Measurements from ENCODE around the gene PDIA5. TPM values are rescaled to one million over a fixed set of nuclear protein-coding genes. Genes with fewer than 3 reads are reported as not detected.

Gene PDIA5
- total RNA-seq, 1 experiment from 2014 or later, result 24.3 TPM

DNA sequence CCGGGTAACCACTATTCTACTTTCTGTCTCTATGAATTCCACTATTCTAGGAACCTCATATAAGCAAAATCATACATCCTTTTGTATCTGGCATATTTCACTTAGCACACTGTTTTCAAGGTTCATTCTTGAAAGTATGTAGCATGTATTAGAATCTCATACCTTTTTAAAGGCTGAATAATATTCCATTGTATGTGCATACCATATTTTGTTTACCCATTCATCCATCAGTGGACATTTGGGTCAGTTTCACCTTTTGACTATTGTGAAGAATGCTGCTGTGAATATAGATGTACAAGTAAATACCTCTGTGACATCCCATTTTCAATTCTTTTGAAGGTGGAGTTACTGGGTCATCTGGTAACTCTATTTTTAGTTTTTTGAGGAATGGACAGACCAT, 98.3 kb downstream of the PDIA5 start:
- Histone ChIP-seq H3K27me3 (ENCODE audit: insufficient read depth, low read length) (no peaks in the 10 kb centered on the region), H3K79me2 (ENCODE audit: insufficient read depth, low read length) (no peaks in the 10 kb centered on the region), H4K91ac (ENCODE audit: insufficient read length, low read depth, low read length) (no peak overlapping the region), H2BK15ac (ENCODE audit: low read depth, low read length) (no peak overlapping the region), H2AFZ (ENCODE audit: low read length) (no peak overlapping the region), H2BK12ac (ENCODE audit: insufficient read length, low read depth, low read length) (no peak overlapping the region), H3K4me2 (ENCODE audit: insufficient read depth, insufficient read length, low read length) (no peak overlapping the region), H3K9me3 (ENCODE audit: control insufficient read depth, low read depth, low read length) (no peaks in the 10 kb centered on the region), H4K8ac (replicated peaks; ENCODE audit: insufficient read length, low read depth, low read length) (no peak overlapping the region), H3K79me1 (ENCODE audit: insufficient read depth, low read depth, low read length, poor library complexity, severe bottlenecking) (no peaks in the 10 kb centered on the region), H3K56ac (ENCODE audit: insufficient read length, low read depth, low read length) (no peak overlapping the region), H2BK120ac (ENCODE audit: low read depth, low read length, poor library complexity, severe bottlenecking) (no peak overlapping the region), H2AK5ac (ENCODE audit: insufficient read length, low read length) (no peak overlapping the region), H4K20me1 (ENCODE audit: control insufficient read depth, insufficient read depth, insufficient read length) (no peaks in the 10 kb centered on the region), H3K14ac (ENCODE audit: insufficient read depth, low read length) (no peak overlapping the region), H3K9ac (ENCODE audit: extremely low read depth, insufficient read length, low read length) (no peak overlapping the region), H2BK20ac (ENCODE audit: low read depth, low read length, poor library complexity, severe bottlenecking) (no peak overlapping the region), H2BK5ac (ENCODE audit: insufficient read length, low read length) (no peak overlapping the region), H3K4me1 (ENCODE audit: insufficient read depth, low read length) (no peaks in the 10 kb centered on the region), H3K23ac (ENCODE audit: insufficient read length, low read depth, low read length) (no peak overlapping the region), H3K23me2 (ENCODE audit: insufficient read length, low read depth, low read length, poor library complexity, severe bottlenecking) (no peaks in the 10 kb centered on the region), H3T11ph (ENCODE audit: low read length) (no peak overlapping the region), H3K27ac (ENCODE audit: insufficient read length, low read depth, low read length) (no peak overlapping the region), H3K4ac (ENCODE audit: low read depth, low read length) (no peak overlapping the region), H4K5ac (ENCODE audit: insufficient read length, low read depth, low read length) (no peak overlapping the region), H3K18ac (ENCODE audit: insufficient read length, low read depth, low read length) (no peak overlapping the region)
- Mint-ChIP-seq H3K36me3 (ENCODE audit: insufficient read depth in 1 of 3, low read depth in 3 of 3) (peaks cover 36 to 55% (median 38%) of the 10 kb centered on the region in 3 experiments), H3K27me3 (ENCODE audit: low read depth) (no peaks in the 10 kb centered on the region), H3K27ac (no peak overlapping the region), H3K4me3 (no peak overlapping the region), H3K4me1 (peaks cover 4 to 5% of the 10 kb centered on the region in 2 experiments; a peak in 2 of 4 replicates), H3K9me3 (peaks cover 10 to 11% of the 10 kb centered on the region in 2 experiments; a peak in 4 of 5 replicates)
- WGBS (ENCODE audit: extremely low coverage, insufficient read length, low lambda C conversion rate), result no CpG with 5 or more reads among the region's 1 CpG
- TF ChIP-seq, protein P1, sequence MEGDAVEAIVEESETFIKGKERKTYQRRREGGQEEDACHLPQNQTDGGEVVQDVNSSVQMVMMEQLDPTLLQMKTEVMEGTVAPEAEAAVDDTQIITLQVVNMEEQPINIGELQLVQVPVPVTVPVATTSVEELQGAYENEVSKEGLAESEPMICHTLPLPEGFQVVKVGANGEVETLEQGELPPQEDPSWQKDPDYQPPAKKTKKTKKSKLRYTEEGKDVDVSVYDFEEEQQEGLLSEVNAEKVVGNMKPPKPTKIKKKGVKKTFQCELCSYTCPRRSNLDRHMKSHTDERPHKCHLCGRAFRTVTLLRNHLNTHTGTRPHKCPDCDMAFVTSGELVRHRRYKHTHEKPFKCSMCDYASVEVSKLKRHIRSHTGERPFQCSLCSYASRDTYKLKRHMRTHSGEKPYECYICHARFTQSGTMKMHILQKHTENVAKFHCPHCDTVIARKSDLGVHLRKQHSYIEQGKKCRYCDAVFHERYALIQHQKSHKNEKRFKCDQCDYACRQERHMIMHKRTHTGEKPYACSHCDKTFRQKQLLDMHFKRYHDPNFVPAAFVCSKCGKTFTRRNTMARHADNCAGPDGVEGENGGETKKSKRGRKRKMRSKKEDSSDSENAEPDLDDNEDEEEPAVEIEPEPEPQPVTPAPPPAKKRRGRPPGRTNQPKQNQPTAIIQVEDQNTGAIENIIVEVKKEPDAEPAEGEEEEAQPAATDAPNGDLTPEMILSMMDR (conservative IDR thresholded peaks at IDR 0.05), result no peak
- no peak for DNase-seq

Data from H9 (cell line).